T-helper 2 cell treated with Interferon-gamma antibody and Interleukin-4, amounts not matched to agents 100 ng/mL and 5 ng/mL, for 36 hours (primary cell): ENCODE data around the gene MMEL1. TPM values are rescaled to one million over a fixed set of nuclear protein-coding genes. Genes with fewer than 3 reads are reported as not detected.

Source experiments
- intact Hi-C: fragments of 100-400 bp; cut with micrococcal nuclease; formaldehyde crosslinking; loops from one replicate; pipeline ENCODE4 v1.15.1; 2023
- total RNA-seq: library from RNA; stranded (reverse); gene quantifications from 2 replicates; pipeline ENCODE4 v1.2.3, GENCODE V29; 2022

Gene MMEL1
- total RNA-seq, 1 donor from 2014 or later: 0.95 TPM

DNA sequence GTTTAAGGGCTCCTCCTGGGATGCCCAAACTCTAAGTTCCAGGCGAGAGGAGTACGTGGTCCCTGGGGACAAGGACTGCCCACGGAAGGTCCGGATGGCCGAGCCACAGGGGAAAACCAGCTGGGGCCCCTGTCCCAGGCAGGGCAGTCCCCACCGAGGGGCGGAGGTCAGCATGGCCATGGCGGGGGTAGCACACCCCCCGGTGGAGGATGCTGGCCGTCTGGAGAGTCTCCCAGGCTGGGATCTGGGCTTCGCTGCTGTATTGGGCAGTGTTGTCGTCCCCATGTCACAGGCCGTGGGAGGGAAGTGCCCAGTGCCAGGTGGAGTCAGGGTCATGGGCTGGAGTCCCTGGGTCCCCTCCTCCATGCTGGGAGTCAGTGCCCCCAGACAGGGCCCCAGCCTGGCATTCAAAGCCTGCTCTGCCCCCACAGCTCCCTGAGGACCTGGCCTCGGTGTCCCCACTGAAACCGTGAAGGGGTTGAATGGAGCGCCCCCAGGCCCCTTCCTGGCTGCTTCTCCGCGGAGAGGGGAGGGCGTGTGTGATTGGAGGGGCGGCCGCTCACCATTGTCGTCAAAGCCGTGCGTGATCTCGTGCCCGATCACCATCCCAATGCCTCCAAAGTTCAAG lies 39.5 kb downstream of the MMEL1 start:
- intact Hi-C loops: no loop called here

DNA sequence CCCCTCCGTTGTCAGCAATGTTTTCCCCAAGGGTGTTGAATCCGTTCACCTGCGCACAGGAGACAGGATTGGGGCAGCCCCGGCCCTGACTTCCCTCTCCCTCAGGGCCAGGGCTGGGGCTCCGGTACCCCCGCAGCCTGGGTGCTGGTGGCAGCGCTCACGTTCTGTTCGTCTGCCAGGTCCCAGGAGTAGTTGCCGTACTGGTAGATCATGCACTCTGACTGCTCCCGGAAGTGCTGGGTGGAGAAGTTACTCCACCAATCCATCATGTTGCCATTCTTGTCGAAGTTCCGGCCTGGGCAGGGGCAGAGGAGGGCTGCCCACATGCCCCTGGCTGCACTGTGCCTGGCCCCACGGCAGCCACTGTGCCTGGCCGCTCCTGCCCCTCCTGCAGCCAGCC lies 40.1 kb downstream of the MMEL1 start:
- intact Hi-C loops: no loop called here

DNA sequence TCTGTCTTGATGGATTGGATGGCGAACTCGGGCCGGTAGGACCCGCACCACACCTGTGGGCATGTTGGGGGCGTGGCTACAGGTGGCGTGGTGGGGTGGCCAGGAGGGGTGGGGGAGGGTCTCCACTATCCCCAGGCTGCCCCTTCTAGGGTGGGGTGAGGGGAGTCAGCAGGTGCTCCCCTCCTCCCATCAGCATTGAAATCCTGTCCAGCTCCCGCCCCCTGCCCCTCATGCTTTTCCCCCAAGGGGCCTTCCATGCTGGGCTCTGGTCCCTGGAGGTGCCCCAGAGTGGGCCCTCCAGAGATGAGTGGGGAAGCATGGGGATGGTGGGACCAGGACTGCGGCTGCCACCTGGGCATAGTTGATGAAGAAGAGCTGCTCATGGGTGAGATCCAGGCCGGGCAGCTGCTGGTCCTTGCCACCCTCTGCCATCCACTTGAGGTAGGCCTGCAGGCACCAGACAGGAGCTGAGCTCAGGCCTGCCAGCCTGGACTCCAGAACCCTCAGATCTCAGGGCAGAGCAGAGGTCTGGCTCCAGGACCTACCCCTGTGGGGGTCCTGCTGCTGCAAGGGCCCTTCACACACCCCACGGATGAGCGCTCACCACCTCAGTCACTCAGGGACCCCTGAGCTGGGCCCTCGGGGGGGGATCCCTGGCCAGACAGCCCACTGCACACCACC lies 41.1 kb downstream of the MMEL1 start:
- intact Hi-C loops: no loop called here

DNA sequence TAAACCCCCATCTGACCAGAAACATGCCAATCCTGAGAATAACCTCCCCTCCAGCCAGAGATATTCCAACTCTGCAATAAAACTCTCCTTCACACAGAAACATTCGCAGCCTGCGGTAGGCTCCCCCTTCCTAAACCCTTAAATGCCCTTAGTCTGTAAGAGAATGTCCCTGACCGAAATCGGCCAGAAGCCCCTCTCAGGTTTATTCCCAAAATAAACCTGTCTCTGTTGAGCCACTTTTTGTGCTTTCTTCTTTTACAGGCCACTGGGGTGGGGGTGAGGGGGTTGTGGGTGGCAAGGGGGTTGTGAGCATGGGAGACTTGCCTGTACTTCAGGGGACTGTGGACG lies 41.6 kb downstream of the MMEL1 start:
- intact Hi-C loops: no loop called here

DNA sequence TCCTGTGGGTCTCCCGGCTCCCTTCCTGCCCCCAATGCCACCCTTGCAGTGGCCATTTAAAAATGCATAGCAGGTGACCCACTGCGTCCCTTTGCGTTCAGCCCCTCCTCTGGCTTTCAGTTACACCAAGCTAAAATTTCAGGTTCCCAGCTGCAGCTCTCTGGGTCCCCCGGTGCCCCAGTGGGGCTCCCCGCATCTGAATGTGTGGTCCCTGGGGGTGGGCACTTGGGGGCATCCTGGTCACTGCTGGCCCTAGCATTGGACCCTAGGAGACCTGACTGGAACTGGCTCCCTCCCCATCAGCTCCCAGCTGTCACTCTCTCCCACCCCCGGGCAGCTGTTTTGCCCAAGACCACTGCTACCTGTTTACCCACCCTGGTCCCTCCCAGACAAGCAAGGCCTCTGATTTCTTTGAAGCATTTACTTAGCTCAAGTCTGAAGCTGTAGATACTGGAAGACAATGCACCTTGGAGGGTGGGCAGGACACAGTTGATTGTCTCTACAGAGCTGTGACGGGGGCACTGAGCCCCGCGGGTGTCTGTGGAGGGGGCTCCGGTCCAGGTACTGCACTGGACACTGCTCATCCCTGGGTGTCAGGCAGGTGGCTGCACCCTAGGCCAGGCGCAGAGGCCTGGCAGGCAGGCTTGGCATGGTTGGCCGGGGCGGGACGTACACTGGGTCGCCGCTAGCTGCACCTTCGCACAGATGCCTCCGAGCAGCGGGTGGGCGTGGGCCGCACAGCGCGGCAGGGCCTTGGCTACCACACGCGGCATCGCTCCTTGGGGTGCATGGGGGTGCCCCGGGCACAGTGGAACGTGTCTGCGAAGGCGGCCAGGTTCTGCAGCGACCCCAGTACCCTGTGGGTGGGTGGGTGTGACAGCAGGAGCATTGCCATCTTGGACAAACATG lies 42.3 kb downstream of the MMEL1 start:
- intact Hi-C loops: no loop called here

DNA sequence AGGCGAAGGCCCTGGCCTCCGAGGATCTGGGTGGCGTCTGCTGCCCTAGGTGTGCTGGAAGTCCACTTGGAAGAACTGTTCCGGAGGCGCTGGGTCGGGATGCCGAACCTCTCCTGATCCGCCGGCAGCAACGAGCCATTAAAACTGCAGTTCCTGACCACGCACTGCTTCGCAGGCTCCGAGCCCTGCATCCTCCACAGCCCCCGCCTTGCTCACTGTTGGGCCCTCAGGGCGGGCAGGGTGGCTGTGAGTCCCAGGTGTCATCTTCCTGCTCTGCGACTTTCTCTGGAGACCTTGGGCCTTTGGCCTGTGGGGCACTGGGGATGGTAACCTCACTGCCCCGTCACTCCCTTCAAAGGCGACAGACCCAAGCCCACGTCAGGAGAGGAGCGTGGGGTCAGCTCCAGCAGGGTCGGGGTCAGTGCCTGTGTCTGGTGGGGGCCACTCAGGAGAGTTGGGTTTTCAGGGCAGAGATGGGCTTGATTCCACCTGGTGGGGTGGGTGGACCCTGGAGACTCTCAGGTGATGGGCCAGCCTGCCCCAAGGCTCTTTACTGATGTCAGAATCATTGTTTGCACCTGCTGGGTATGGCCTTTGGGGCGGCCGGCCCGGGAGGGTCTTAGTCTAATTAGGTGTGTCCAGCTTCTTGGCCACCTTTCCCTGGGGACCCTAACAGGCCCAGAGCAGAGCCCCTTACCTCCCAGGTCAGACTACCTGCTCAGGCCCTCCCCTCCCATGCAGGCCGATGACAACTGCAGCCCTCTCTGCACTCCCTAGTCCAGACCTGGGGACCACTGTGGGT lies 43.2 kb downstream of the MMEL1 start:
- intact Hi-C loops: loop anchor here (5.0 kb wide), 1 partner anchor 457 kb away; no protein-coding TSS in a partner anchor

DNA sequence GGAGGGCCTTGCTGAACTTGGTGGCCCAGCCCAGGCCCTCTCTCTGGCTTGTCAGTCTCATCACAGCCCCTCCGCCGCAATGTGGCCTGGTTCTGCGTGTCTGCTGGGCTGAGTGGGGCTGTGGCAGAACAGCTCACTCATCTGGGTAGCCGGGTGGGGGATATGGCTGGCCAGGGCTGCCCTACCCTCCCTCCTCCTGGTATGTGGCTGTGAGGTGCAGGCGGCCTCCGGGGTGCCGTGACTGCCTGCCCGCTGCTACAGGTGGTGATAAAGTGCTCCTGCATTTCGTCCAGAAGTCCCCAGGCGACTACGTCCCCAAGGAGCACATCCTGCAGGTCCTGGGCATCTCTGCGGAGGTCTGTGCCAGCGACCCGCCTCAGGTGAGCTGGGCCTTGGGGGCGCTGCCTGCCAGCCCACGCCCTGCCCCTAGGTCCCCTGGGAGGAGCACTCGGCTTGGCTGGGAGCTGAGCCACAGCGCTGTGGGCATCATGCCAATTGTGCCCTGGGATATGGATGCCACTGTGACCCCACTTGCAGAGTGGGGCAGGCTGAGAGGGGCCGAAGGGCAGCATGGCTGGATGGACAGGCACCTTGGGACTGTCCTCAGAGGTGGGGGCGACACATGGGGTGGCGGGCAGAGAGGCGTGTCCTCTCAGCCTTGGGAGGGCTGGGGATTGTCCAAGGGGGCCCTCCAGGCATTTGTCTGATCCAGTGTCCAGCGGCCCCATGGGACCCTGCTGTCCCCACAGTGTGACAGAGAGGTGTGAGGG lies 44.0 kb downstream of the MMEL1 start:
- intact Hi-C loops: loop anchor here (5.0 kb wide), 1 partner anchor 457 kb away; no protein-coding TSS in a partner anchor

DNA sequence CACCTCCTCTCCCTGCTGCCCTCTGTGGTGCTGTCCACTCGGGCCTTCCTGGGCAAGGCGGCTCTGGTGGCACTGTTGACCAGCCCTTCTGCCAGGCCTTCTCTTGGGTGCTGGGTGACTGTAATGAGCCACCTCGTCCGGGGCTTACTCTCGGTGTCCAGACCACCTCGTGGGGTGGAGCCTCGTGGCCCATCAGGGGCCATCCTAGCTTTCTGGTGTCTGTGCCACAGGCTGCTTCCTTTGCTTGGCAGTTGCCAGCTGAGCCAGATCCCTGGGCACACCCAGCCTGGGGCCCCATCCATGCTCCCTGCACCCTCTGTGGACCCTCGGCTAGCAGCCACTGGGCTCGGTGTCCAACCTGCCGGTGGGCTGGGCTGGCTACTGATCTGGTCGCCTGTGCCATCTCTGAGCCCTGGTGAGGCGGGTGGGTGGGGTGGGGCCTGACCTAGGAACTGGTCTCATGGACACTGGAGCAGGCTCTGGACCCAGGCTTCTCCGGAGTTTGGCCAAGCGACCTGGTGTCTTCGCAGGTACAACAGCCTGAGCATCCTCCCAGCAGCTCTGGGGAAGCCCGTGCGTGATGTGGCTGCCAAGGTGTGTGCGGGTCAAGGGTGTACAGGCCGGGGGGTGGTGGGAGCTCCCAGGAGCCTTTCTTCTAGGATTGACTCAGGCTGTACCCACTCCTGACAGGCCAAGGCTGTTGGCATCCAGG lies 44.8 kb downstream of the MMEL1 start:
- intact Hi-C loops: loop anchor here (2.0 to 5.0 kb wide), 3 partner anchors 383 to 669 kb away; partner anchors contain the start of gene TMEM52

DNA sequence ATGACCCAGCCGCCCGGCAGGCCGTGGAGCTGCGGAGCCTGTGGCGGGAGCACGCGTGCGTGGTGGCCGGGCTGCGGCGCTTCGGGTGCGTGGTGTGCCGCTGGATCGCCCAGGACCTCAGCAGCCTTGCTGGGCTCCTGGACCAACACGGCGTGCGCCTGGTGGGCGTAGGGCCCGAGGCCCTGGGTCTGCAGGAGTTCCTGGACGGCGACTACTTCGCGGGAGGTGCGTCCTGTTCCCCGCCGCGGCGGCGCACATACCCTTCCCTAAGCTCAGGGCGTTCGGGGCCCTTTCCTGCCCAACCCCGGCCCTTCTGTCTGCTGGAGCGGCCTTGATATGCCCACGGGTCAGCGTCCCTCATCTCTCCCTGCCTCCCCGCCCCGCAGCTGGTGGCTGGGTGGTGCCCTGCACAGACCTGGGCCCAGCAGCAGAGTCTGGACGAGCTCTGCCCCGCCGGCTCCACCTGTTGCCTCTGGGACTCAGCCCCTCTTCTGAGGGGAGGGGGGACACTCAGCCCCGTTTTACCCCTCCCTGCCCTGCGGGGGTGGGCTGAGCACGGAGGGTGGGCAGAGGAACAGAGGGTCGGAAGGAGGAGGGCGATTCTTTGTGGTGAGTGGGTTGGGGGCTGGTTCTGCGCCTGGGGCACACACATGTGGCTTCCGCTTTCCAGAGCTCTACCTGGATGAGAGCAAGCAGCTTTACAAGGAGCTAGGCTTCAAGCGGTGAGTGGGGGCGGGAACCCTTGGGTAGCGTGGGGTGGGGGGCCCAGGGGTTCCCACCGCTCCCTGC lies 45.6 kb downstream of the MMEL1 start:
- intact Hi-C loops: loop anchor here (2.0 to 5.0 kb wide), 3 partner anchors 382 to 668 kb away; partner anchors contain the start of gene TMEM52

DNA sequence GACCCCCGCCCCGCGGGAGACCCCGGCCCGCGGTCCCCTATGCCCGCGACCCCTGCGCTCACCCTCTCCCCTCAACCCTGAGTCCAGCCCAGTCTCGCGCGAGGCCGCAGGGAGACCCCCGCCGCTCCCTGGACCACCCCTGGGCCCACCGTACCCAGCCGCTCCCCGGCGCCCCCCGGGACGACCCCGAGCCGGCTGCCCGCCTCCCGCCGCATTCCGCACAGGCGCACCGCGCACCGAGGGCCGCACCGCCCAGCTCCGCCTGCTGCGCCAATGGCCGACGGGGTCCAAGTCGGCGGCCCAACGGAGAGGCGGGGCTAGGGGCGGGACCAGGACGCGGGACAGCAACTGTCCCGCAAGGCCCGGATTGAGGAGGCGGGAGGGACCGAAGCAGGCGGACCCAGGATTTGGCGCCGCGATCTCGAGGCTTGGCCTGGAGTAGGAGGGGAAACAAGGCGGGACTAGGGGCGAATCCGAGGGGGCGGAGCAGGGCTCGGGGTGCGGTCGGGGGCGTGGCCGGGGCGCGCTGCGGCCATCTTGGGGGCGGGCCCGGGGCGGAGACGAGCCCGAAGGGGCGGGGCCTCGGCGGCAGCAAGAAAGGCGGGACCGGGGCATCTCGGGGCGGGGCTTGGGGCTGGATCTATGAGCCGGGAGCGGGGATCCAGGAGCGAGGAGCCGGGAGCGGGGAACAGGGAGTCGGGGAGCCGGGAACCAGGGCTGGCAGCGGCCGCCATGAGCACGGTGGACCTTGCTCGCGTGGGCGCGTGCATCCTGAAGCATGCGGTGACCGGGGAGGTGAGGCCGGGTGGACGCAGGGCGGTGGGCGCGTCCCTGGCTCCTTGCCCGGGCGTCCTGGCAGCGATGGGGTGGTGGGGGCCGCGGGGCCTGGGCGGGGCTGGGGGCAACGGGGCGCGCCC lies 46.4 kb downstream of the MMEL1 start, which contains the start of gene PRXL2B:
TSS of gene PRXL2B (plus strand) at position 624 of the 917 bp plus-strand sequence. CDS start at position 733, 109 bp downstream.
- intact Hi-C loops: loop anchor here (1.0 to 5.0 kb wide), 9 partner anchors 31 to 668 kb away; partner anchors contain the start of genes MORN1, PANK4, PEX10 and RER1

DNA sequence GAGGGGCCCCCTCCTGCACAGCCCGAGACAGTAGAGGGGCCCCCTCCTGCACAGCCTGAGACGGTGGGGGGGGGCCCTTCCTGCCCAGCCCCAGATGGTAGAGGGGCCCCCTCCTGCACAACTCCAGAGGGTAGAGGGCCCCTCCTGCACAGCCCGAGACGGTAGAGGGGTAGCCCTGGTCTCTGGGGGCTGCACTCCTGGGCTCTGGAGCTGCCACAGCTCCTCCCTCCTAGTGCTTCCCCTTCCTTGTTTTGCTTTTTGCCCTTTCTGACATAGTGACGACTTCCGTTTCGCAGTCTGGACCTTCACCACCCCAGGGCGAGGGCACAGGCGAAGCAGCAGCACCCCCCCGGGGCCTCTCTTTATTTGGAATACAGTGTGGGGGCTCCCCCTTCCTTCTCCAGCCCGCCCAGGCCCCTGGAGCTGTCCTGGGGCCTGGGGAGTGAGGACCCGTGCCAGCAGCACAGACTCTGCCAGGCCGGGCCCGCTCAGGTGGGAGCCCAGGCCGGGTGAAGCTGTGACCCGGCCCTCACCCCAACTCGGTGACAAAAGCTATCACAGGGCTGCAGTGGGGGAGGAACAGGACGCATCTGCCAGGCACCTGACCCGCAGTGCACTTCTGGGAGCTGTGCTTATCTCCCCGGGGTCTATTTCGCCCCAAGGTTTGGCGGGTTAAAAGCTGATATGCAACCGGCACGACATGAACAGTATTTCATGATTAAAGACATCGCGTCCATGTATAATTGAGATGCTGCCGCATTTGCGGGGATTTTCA lies 47.3 kb downstream of the MMEL1 start:
- intact Hi-C loops: loop anchor here (1.0 to 5.0 kb wide), 9 partner anchors 30 to 667 kb away; partner anchors contain the start of genes MORN1, PANK4, PEX10 and RER1

DNA sequence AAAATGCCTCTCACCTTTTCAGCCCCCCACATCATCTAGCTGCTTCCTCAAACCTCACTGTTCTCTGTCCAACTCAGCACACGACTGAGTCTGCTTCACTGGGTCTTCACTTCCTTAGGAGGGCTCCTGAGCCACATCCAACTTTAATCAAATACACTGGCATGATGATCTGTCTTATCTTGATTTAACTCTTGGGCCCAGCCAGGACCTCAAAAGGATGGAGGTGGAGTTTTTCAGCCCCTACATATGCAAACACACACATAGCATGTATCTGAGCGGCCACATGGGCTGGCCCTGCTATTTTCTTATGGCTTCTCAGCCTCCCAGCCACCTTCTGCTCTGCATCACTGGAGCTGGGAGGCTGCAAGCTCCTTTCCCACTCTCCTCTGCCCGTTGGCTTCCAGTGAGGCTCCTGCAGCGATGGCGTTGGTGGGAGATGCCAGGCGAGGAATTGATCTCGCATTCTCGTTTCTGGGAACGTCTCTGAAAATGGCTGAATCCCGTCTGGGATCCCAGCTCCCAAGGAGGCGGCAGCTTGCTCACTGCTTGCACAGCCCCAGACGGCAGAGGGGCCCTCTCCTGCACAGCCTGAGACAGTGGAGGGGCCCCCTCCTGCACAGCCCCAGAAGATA lies 48.0 kb downstream of the MMEL1 start:
- intact Hi-C loops: loop anchor here (5.0 kb wide), 1 partner anchor 453 kb away; no protein-coding TSS in a partner anchor

DNA sequence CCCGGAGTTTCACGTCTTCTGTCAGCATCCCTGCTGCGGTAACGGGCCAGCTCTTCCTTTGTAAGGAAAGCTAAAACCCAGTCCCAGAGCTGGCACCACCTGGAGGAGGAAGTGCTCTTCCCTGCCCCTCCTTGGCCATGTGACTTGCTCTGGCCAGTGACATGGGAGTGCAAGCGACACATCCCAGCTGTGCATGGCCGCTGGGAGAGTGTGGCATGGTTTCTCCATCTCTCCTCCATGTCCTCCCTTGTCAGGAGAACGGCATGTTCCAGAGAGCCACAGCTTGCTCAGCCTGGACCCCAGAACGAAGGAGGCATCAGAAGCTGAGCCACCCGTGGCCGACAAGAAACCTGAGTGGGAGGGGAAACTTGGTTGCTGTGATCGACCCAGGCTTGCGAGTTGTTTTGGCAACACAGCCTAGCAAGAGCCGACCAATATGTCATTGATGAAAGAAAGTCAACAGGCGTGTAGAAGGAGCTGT lies 48.9 kb downstream of the MMEL1 start:
- intact Hi-C loops: no loop called here

DNA sequence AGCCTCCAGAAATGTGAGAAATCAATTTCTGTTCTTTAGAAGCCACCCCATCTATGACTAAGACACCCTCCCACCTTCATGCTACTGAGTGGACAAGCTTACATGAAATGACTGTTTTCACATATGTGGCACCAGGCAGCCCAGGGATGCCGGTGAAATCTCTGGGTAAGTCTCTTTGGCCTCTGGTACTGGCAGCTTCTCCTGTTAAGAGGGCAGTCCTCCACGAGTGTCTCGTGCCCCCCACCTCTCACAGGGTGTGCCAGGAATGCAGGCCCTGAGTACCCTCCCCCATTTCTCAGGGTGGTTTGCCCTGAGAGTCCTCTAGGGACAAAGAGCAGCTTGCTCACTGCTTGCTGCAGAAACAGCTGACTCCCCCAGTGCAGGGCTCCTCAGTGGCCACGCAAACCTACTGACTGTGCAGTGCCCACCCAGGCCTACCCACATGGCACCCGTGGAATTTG lies 49.5 kb downstream of the MMEL1 start:
- intact Hi-C loops: no loop called here

DNA sequence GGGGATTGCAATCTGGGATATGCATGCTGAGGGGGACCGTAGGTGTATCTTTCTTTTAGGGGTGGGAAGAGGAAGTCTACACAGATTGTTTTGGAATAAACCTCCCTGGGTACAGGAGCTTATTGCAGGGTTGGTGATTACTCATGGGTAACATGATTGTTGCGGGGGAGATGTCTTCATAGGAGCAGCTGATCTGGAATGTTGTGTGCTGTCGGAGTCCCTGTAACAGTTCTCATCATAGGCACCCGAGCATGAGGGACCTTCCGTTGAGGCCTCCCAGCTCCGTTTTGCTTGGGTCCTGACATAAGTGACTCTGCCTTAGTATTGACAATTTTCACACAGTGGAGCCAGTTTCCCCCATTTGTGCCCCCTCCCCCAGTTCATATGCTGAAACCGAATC lies 50.4 kb downstream of the MMEL1 start:
- intact Hi-C loops: no loop called here

DNA sequence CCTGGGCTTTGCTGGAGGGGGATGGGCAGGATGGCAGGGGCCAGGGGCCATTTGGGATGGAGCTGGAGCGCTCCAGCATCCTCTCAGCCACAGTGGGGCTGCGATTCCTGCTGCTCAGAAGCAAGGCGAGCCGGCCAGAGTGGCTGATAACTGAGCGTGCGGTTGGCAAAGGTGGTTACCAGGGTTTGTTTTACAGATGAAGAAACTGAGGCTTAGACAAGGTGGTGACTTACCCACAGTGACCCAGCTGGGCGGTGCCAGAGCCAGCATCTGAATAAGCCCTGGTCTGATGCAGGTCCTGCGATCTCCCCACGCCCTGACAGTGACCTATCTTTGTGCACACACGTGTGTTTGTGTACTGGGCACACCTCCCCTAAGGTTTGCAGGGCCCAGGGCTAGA lies 52.1 kb downstream of the MMEL1 start:
- intact Hi-C loops: no loop called here
